Hematopoietic multipotent progenitor cell treated with erythropoietin and hydrocortisone succinate and interleukin-3 and kit ligand, for 17 days (in vitro differentiated cells): Measurements from ENCODE around the gene NACAD.
"Not testable (repeated sequence)": the region's sequence is repeated elsewhere in the genome, so short reads cannot be mapped to it uniquely, and the experiment has no call there.

Experiments used
- DNase-seq: peaks from one replicate; pipeline ENCODE4 v3.0.0-alpha.2; 2015; ENCODE audit warnings: low spot score

The NACAD gene

DNA sequence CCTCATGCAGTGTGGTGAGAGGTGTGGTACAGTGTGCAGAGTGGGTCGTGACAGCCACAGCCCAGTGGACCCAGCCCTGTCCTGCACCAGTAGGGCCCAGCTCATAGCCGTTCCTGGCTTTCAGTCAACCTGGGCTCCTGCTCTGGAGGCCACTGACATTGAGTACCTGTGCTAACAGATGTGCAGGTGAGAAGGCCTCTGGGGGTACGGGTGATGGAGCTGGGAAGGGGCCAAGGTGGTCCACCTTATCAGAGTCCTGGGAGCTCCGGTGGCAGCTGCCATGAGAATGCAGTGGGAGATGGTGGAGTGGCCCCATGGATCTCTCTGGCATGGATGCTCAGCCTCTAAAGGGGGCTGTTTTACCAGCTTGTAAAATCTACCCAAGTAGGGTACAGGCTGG is 28.8 kb upstream of the NACAD start:
- no peak for DNase-seq

DNA sequence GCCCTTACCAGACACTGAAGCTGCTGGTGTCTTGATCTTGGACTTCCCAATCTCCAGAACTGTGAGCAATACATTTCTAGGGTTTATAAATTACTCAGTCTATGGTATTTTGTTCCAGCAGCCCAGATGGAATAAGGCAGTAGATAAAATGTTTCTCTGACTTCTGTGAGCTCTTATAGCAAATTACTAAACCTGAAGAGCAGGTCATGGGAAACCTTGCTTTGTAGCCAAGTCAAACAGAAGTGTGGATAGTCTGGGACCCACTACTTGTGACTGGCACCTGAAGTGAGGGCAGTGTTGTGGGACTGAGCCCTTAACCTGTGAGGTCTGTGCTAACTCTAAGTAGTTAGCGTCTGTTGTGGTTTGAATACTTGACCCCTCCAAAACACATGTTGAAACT is 27.3 kb upstream of the NACAD start:
- no peak for DNase-seq

DNA sequence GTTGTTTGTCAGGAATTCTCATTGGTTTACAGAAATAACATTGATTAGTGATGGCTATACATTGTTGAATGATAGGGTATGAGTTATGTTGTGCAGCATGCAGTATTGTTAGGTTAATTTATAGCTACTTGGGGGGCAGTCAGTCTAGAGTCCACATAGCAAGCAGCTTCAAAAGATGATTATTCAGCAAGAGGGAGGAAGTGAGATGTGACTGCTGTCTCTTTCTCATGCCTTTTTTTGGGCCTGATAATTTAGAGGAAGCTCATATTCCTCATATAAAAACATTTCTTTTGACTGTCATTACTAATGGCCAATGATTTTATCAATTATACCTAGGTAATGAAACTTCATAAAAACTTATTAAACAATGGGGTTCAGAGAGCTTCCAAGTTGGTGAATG is 26.2 kb upstream of the NACAD start:
- no peak for DNase-seq

DNA sequence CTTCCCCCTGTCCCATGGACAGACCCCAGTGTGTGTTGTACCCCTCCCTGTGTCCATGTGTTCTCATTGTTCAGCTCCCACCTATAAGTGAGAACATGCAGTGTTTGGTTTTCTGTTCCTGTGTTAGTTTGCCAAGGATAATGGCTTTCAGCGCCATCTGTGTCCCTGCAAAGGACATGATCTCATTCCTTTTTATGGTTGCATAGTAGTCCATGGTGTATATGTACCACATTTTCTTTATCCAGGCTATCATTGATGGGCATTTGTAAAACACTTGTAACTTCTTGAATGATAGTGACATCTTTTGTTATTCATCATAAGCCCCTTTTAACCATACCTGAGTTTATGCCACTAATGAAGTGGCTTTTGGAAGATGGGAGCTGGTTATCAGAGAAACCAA is 25.5 kb upstream of the NACAD start:
- DNase-seq, result not testable (repeated sequence)

- DNase-seq, result no peak
These were observed 23.9 kb upstream of the NACAD start for GRCh38 chr7:45112648-45113047.

- peak; percentile 93 for DNase-seq
These were observed 22.8 kb upstream of the NACAD start, which contains the start of gene TBRG4 for GRCh38 chr7:45111298-45112223. TSS of gene TBRG4 (minus strand) at chr7:45111697. CDS start at chr7:45109237, 2,460 bp downstream.

GRCh38 chr7:45108863-45109262 is 20.1 kb upstream of the NACAD start:
- DNase-seq, result no peak

DNA sequence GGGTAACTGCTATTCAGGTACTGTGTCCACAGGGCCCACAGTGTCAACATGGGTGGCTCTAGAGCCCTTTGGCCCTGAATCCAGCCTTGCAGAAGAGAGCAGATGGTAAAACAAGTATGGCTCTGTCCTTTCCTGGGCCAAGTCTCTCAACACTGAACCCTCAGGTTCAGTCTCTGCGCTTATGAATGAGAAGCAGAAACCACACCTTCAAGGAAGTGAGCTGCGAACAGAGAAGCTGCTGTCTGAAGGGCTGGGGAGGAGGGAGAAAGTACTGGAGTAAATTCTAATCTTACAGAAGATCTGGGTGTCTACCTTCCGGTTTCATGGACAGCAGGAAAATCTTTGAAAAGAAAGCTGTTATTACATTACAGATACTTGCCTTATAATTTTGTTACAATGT is 18.6 kb upstream of the NACAD start:
- DNase-seq, result no peak

DNA sequence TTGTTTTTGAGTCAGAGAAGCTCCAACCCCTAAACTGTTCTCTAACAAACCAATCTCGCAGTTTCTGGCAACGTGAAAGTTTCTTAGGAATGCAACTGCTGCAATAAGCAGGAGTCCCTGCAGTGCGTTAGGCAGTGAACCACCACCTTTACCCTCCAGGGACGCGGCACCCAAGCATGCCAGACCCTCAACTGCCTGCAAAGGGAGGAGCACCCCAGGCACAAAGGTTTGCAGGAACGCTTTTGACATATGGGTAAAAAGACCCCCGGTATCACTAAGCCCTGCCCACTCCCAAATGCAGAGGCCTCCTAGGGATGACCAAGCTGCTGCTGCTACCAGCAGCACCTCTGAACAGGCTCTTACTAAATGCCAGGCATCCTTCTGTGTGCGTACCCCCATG is 18.1 kb upstream of the NACAD start:
- no peak for DNase-seq

DNA sequence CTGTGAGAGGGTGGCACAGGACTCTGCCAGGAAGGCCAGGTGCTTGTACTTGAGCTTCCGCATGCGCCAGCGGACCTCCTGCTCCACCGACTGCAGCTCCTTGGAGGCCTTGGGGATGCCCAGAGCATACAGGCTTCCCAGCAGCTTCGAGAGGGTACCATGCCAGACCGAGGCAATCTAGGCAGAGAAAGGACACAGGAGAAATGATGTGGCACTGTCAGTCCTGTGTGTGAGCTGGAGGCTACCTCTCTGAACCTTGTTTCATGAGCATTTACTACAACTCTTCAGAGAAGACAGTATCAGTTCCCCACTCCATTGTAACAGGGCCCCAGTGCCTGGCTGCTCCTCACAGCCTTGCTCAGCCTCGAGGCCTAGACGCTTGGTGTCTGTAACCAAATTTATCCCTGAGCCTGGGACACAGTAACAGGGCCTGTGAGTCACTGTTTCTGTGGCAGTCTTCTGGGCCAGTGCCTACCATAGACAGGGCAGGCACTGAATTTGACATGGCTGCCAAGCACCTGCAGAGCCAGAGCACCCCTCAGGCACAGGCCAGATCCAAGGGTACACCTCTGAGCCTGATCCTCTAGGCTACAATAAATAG is 16.9 kb upstream of the NACAD start:
- DNase-seq, result no peak

DNA sequence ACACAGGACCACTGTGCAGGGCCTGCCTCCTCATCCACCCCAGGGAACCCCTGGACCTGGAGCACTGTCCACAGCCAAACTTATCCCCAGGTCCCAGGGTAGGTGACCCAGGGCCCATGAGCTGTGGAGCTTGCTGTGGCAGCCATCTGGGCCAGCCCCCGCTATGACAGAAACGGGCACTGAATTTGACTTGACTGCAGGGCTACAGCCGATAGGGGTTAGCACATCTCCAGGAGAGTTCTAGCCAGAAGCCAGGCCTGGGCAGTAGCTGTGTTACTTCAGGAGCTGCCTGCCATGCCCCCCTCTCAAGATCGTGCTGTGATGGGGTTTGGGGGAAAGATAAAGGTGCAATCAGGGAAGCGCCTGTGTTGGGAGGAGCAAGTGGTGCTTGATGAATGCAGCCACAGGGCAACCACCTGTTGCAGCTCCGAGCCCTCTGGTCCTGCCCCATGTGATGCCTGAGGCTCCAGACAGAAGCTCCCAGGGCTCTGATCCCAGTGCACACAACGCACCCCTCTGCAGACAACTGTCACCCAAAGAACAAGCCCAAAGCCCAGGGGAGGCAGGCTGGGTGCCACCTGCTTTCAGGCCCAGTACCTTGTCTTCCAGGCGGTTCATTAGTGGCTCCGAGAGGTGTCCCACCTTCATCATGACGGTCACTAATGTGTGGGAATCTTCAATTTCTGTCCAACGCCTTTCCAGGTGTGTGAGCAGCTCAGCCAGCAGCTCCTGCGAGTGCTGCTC is 16.2 kb upstream of the NACAD start:
- no peak for DNase-seq

- DNase-seq, result no peak
These were observed 15.4 kb upstream of the NACAD start for GRCh38 chr7:45103958-45104843.

- DNase-seq, result no peak
These were observed 14.3 kb upstream of the NACAD start for GRCh38 chr7:45102785-45103712.

DNA sequence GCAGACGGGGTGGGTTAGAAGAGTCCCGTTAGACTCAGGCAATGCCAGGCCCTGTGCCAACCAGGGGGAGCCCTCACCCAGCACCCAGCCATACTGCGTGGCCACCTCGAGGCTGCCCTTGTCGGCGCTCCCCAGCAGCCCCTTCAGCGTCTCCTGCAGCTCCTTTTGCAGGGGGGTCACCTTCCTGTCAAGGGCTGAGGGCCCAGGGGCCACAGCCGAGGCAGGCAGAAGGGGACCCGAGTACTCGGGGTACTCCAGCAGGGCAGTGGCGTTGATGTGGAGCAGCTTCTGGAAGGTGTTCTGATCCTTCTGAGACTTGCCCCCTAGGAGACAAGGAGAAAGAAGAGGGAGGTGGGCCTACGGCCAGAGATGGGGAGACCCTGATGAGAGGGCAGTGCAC is 13.0 kb upstream of the NACAD start:
- no peak for DNase-seq

DNA sequence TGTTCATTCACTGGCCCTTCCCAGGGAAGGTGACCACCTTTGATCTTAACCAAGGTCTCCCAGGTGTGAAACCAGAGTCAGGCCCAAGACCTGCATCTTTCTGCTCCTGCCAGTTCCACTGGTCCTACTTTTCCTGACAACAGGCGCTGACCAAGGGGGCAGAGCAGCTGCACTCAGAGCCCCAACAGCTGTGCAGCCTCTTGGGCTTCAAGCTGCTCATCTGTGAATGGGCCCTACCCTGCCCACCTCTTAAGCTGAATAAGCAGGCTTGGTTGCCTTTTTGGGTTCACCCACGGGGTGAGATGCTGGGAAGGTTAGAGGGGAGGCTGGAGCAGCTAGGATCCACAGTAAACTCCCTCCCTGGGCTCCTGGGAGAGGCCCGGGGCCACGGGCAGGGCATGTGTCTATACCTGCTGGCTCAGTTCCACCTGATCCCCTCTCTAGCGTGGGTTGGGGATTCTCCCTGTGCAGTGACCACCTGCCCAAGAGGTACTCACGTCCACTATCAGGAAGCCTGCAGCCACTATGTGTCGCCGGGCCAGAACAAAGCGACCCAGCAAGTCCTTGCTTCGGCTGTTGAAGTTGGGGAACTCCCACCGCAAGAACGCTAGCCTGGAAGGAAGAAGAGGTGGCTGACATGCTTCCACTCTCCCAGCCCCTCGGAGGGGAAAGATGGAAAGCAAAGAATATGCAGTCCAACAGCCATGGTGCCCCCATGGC is 12.2 kb upstream of the NACAD start:
- DNase-seq, result no peak

- no peak for DNase-seq
These were observed 11.4 kb upstream of the NACAD start for GRCh38 chr7:45099891-45100760.

DNA sequence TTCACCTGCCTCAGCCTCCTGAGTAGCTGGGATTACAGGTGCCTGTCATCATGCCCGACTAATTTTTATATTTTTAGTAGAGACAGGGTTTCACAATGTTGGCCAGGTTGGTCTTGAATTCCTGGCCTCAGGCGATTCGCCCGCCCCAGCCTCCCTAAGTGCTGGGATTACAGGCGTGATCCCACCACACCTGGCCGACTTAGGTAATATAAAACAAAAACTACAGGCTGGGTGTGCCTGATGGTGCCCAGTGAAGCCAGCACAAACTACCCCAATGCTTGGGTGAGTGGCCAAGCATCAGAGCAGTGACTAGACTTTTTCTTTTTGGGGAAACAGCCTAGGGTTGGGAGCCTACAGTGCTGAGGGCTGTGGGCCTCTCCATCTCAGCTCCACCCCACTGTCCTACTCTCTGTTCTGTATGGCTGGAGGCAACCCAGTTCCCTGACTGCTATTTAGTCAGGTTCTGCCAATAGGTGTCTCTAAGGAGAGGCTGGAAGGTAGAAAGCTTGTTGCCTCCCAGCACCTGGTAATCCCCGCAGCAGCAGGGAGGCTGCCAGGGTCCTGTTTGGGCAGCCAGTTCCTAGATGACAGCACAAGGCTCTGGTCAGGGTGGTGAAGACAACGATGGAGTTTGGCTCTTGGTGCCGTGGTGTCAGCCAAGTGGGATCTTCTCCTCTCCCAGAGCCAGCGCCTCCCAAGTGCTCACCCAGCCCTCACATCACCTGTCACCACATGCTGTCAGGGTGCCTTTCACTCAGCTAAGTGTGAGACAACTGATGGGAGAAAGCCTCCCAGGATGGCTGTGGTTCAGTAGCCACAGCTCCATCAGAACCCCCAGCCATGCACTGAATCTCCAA is 10.4 kb upstream of the NACAD start:
- DNase-seq, result no peak

DNA sequence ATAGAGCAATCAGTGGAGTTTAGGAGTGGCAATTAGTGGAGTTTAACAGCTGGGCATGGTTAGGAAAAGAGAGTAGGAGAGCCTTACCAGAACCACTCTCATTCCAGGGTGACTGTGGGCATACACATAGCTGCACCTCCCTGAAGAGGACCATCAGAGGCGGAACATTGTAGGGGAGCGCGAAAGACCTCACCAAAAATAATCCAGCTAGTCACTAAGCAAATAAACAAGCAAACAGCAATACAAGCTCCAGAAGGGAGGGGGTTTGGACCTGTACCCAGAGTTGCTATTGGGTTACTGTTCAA is 4.1 kb upstream of the NACAD start:
- no peak for DNase-seq
